ENCODE data around the gene PTCH2. TPM values are rescaled to one million over a fixed set of nuclear protein-coding genes. Genes with fewer than 3 reads are reported as not detected.

Gene PTCH2
- total RNA-seq, 1 experiment from 2014 or later = 1.1 TPM

- TF ChIP-seq ZSCAN18 (CRISPR knock-in tag; IDR thresholded peaks at IDR 0.05) = no peak
- TF ChIP-seq TP53 (CRISPR knock-in tag; IDR thresholded peaks at IDR 0.05) = peak; percentile 99
- TF ChIP-seq FOXP1 (CRISPR knock-in tag; IDR thresholded peaks at IDR 0.05; ENCODE audit: borderline replicate concordance) = peak; percentile 42; the same call in 1 of the 2 replicates
These were observed 43.1 kb downstream of the PTCH2 start, which contains the start of gene PLK3 (continued) for GRCh38 chr1:44799770-44800584.

DNA sequence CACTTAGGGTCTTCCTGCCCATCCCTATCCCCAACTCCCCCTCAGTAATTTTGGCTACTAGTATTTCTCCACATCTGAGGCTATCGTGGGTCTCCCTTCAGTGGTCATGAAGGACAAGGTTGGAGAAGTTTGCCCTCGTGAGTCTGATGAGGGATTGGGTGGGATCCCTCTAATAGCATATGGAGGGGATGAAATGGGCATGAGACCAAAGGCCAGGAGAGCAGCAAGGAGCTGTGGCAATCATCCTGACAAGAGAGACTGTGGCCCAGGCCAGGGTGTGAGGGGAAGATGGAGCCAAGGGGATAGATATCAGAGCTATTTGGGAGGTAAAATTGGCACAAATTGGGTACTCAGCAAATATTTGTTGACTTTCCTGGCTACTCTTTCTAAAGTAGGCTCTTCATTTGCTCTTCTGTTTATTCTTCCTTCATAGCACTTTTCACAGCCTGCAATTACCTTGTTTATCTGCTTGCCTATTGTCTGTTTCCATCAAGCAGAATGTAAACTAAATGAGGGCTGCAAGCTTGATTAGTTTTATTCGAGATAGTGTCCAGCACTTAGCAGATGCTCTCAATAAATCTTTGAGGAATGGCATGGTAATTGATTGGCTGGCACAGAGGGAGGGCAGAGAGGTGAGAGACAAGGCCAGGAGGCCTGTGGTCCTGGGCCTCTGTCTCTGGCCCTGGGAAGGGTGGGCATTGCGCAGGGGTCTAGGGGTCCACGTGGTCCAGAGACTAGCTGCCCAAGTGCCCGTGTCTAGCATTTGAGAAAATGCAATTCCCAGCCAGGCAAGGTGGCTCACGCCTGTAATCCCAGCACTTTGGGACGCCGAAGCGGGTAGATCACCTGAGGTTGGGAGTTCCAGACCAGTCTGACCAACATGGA, 44.3 kb downstream of the PTCH2 start:
- ATAC-seq (no peak), DNase-seq (ENCODE audit: low spot score) (no peak)
- Mint-ChIP-seq H3K4me3 (peak overlapping the region; percentile 87), H3K4me1 (peaks cover 18% of the 10 kb centered on the region), H3K27me3 (ENCODE audit: low read depth) (peaks cover 3% of the 10 kb centered on the region; the same call in 1 of the 2 replicates), H3K36me3 (peaks cover 14% of the 10 kb centered on the region), H3K27ac (peak overlapping the region; percentile 92), H3K9me3 (no peaks in the 10 kb centered on the region)
- POLR2A ChIA-PET = interaction anchor here (4.3 kb wide), 1 partner anchor 15 kb away, joined by 43 read pairs; no protein-coding TSS in a partner anchor
- CTCF ChIA-PET = interaction anchor here (0.7 to 3.3 kb wide), 6 partner anchors 10 to 37 kb away, joined by 3 to 35 read pairs (median 4); no protein-coding TSS in a partner anchor
- TF ChIP-seq, protein P1, sequence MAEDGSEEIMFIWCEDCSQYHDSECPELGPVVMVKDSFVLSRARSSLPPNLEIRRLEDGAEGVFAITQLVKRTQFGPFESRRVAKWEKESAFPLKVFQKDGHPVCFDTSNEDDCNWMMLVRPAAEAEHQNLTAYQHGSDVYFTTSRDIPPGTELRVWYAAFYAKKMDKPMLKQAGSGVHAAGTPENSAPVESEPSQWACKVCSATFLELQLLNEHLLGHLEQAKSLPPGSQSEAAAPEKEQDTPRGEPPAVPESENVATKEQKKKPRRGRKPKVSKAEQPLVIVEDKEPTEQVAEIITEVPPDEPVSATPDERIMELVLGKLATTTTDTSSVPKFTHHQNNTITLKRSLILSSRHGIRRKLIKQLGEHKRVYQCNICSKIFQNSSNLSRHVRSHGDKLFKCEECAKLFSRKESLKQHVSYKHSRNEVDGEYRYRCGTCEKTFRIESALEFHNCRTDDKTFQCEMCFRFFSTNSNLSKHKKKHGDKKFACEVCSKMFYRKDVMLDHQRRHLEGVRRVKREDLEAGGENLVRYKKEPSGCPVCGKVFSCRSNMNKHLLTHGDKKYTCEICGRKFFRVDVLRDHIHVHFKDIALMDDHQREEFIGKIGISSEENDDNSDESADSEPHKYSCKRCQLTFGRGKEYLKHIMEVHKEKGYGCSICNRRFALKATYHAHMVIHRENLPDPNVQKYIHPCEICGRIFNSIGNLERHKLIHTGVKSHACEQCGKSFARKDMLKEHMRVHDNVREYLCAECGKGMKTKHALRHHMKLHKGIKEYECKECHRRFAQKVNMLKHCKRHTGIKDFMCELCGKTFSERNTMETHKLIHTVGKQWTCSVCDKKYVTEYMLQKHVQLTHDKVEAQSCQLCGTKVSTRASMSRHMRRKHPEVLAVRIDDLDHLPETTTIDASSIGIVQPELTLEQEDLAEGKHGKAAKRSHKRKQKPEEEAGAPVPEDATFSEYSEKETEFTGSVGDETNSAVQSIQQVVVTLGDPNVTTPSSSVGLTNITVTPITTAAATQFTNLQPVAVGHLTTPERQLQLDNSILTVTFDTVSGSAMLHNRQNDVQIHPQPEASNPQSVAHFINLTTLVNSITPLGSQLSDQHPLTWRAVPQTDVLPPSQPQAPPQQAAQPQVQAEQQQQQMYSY (CRISPR knock-in tag; IDR thresholded peaks at IDR 0.05) = no peak
- TF ChIP-seq, protein P2, sequence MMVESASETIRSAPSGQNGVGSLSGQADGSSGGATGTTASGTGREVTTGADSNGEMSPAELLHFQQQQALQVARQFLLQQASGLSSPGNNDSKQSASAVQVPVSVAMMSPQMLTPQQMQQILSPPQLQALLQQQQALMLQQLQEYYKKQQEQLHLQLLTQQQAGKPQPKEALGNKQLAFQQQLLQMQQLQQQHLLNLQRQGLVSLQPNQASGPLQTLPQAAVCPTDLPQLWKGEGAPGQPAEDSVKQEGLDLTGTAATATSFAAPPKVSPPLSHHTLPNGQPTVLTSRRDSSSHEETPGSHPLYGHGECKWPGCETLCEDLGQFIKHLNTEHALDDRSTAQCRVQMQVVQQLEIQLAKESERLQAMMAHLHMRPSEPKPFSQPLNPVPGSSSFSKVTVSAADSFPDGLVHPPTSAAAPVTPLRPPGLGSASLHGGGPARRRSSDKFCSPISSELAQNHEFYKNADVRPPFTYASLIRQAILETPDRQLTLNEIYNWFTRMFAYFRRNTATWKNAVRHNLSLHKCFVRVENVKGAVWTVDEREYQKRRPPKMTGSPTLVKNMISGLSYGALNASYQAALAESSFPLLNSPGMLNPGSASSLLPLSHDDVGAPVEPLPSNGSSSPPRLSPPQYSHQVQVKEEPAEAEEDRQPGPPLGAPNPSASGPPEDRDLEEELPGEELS (CRISPR knock-in tag; IDR thresholded peaks at IDR 0.05) = no peak
- TF ChIP-seq TEAD4 (CRISPR knock-in tag; IDR thresholded peaks at IDR 0.05) = no peak
- TF ChIP-seq, protein P3, sequence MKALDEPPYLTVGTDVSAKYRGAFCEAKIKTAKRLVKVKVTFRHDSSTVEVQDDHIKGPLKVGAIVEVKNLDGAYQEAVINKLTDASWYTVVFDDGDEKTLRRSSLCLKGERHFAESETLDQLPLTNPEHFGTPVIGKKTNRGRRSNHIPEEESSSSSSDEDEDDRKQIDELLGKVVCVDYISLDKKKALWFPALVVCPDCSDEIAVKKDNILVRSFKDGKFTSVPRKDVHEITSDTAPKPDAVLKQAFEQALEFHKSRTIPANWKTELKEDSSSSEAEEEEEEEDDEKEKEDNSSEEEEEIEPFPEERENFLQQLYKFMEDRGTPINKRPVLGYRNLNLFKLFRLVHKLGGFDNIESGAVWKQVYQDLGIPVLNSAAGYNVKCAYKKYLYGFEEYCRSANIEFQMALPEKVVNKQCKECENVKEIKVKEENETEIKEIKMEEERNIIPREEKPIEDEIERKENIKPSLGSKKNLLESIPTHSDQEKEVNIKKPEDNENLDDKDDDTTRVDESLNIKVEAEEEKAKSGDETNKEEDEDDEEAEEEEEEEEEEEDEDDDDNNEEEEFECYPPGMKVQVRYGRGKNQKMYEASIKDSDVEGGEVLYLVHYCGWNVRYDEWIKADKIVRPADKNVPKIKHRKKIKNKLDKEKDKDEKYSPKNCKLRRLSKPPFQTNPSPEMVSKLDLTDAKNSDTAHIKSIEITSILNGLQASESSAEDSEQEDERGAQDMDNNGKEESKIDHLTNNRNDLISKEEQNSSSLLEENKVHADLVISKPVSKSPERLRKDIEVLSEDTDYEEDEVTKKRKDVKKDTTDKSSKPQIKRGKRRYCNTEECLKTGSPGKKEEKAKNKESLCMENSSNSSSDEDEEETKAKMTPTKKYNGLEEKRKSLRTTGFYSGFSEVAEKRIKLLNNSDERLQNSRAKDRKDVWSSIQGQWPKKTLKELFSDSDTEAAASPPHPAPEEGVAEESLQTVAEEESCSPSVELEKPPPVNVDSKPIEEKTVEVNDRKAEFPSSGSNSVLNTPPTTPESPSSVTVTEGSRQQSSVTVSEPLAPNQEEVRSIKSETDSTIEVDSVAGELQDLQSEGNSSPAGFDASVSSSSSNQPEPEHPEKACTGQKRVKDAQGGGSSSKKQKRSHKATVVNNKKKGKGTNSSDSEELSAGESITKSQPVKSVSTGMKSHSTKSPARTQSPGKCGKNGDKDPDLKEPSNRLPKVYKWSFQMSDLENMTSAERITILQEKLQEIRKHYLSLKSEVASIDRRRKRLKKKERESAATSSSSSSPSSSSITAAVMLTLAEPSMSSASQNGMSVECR (CRISPR knock-in tag; IDR thresholded peaks at IDR 0.05; ENCODE audit: borderline replicate concordance) = no peak
- TF ChIP-seq NR2C2 (CRISPR knock-in tag; IDR thresholded peaks at IDR 0.05) = no peak
- no peak for TF ChIP-seq SOX15 (CRISPR knock-in tag; IDR thresholded peaks at IDR 0.05)
- no peak for TF ChIP-seq CDX4 (CRISPR knock-in tag; IDR thresholded peaks at IDR 0.05; ENCODE audit: borderline replicate concordance)
- no peak for TF ChIP-seq NFYB (CRISPR knock-in tag; conservative IDR thresholded peaks at IDR 0.05; ENCODE audit: low read depth)
- TF ChIP-seq NR1H2 (CRISPR knock-in tag; IDR thresholded peaks at IDR 0.05) = no peak
- TF ChIP-seq AR (CRISPR knock-in tag; IDR thresholded peaks at IDR 0.05) = no peak
- TF ChIP-seq GABPB1 (CRISPR knock-in tag; IDR thresholded peaks at IDR 0.05) = no peak
- no peak for TF ChIP-seq ESRRA (CRISPR knock-in tag; IDR thresholded peaks at IDR 0.05; ENCODE audit: borderline replicate concordance)
- no peak for TF ChIP-seq SMAD3 (CRISPR knock-in tag; IDR thresholded peaks at IDR 0.05; ENCODE audit: borderline replicate concordance)
- TF ChIP-seq OVOL2 (CRISPR knock-in tag; IDR thresholded peaks at IDR 0.05; ENCODE audit: borderline replicate concordance) = no peak

Data from WTC11 (cell line).